GM21723 (cell line): ENCODE data around the gene SAMMSON.

Experiments
- ATAC-seq: cut with Tn5 transposase; IDR thresholded peaks from one replicate; pipeline ENCODE4 v1.9.1; 2021; ENCODE audit warnings: mild to moderate bottlenecking, moderate library complexity; ENCODE audit not compliant: unreplicated experiment

Gene SAMMSON

DNA sequence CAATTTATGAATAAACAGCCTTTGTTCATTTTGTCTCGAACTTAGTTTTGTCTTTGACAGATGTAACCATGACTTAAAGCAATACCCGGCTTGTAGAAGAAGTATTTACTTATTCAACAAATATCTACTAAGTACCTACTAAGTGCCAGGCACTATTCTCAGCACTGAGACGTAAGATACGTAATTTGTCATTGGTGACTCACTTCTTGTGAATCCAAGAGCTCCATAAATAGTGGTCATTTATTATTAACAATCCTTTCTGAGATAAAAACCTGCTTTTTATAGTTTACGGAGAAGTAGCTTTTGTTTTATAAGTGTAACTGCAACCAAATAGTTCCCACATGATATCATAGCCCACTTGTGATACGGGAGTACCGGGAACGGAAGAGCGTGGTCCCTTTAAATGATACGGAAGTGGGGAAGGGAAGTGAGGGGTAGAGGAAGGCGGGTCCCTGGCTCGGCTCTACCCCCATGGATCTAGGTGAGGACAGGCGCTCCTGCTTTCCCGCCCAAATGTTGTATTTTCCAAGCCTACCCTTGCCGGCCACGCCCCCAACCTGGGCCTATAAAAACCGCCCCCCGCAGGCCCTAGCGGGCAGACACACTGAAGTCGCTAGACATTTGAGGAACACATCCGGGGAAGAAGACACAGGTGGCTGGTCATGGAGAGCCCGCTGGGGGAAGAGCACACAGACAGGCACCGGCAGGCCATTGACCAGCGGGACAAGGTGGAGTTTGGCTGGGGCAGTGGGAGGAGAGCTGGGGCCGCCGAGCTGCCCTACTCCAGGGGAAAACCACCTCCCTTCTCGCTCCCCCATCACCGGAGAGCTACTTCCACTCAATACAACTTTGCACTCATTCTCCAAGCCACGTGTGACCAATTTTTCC lies at the start of gene SAMMSON:
SAMMSON (plus strand) TSS at position 594 of the 888 bp plus-strand sequence.
- no peak for ATAC-seq

DNA sequence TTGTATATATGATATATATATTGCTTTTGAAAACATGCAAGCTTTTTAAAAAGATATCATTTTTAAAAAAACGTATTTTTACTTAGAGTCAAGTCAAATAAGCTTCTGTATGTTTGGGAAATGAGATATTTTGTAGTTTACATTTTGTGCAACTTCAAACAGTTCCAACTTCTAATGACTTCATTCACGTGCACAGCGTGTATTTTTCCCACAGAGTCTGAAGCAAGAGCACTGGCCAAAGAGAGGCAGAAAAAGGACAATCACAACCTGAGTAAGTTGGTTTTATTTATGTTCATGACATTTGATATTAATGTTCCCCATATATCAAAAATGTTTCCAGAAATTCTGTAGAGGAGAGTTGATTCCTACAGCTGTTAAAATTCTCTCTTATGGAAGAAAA lies 47.9 kb upstream of the SAMMSON start:
- ATAC-seq, result no peak

DNA sequence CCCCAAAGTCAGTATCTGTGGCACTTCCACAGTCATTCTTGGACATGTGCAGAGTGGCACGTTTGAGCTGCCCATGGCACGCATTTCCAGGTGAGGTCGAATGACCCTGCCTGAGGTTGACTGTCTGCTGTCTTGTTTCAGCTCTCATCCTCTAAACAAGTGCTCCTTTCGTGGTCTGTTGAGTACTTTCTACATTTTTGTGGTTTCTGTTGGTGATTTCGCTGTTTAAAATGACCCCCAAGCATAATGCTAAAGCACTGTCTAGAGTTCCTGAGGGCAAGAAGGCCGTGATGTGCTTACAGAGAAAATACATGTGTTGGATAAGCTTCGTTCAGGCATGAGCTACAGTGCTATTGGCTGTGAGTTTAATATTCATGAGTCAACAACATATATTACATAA lies 40.0 kb upstream of the SAMMSON start:
- ATAC-seq, result no peak

DNA sequence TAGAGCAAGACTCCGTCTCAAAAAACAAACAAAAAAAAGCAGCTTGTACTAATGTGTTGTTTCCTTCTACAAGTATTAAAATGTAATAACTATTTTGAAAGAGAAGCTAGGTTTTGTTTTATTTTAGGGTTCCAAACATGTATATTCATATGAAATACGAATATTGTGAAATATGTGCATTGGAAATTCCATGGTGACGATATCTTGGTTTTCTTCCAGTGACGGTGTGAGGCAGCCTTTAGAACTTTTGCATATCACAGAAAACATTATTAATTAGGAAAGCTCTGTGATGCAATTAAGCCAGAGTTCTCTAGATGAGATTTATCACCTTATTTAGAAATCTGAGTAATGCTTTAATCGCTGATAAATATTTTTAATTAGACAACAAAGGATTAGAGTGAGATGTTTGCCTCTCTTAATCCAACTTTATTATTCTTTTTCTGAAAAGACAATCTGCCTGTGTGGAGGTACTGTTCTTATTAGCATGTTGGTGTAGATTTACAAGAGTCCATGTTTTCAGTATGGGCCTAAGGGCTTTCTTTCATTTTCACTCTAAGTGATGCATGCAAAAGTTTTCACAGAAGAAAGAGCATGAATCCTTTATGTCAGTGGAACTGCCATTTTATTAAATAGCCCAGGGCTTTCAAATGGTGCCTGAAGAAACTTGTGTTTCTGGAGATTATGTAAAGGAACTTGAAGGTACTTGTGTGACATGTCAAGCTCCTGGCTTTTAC lies 37.7 kb upstream of the SAMMSON start:
- ATAC-seq, result no peak

DNA sequence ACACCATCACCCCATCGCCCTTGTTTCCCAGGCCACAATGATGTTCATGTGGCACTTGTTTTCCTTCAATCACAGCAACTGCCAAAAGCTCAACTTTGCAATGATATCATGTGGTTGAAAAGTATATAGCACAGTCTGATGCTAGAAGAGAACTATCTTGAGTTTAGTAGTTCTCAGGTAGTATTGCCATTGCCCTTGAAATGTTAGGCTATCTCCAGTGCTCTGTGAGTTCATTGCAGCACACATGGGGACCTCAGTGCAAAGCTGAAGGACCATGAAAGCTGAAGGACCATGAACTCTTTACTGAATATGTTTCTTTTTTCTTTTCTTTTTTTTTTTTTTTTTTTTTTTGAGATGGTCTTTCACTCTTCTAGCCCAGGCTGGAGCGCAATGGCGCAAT lies 35.9 kb upstream of the SAMMSON start:
- ATAC-seq, result no peak

DNA sequence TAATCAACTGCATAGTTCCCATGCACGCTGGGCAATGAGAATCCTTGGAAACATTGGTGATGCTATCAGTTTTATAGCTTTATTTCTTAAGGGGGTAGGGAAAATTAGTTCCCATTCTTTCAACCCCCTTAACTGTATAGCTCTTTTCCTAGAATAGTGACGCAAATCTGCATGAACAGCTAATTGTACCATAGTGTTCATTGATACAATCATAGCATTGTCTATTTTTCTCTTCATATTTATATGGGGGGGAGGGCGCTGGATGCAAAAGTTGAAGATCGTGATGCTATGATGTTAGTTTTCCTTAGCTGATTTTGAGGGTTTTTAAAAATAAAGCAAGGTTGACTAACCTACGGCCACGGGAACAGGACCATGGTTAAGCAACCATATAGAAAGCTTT lies 32.4 kb upstream of the SAMMSON start:
- no peak for ATAC-seq

DNA sequence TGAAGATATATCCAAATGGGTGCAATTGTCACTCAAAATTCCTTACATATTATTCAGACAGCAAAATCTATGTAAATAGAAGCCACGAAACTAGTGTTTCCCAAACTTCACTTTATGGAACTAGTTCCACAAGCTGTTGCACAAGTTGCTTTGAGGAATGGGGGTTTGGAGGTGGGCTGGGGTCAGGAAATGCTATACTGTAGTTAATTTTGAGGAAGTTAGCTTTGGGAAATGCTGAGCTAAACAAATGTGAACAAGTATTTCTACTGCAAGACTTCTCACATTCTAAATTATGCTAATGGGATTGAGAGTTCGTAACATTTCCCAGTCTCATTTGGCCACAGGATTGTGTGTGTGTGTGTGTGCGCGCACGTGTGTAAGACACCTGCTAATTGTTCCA lies 28.7 kb upstream of the SAMMSON start:
- ATAC-seq, result no peak

DNA sequence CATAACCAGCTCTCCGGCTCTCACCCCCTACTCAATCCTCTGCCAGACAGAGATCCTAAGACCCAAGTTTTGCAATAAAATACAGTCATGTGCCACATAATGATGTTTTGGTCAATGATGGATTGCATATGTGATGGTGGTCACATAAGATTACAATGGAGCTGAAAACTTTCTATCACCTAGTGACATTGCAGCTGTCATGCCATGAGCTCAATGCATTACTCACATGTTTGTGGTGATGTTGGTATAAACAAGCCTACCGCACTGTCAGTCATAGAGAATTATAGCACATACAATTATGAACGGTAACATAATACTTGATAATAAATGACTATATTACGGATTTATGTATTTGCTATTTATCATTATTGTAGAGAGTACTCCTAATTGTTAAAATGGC lies 26.9 kb upstream of the SAMMSON start:
- ATAC-seq, result no peak

DNA sequence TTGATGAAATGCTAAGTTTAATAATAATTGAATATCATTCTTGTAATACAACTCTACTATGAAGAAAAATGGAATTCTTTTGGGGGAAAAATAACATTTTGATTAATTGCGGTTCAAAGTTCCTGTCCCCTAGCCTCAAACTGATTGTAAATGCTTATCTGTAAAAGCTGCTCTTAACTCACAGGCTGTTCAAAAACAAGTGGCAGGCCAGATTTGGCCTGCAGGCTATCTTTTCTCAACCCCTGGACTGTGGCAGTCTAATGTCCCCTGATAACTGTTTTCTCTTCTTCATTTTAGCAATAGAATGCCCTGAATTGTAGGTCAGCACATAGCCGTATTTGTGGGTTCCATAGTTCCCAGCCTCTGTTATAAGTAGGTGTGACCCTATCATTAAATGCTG lies 23.5 kb upstream of the SAMMSON start:
- ATAC-seq, result no peak

DNA sequence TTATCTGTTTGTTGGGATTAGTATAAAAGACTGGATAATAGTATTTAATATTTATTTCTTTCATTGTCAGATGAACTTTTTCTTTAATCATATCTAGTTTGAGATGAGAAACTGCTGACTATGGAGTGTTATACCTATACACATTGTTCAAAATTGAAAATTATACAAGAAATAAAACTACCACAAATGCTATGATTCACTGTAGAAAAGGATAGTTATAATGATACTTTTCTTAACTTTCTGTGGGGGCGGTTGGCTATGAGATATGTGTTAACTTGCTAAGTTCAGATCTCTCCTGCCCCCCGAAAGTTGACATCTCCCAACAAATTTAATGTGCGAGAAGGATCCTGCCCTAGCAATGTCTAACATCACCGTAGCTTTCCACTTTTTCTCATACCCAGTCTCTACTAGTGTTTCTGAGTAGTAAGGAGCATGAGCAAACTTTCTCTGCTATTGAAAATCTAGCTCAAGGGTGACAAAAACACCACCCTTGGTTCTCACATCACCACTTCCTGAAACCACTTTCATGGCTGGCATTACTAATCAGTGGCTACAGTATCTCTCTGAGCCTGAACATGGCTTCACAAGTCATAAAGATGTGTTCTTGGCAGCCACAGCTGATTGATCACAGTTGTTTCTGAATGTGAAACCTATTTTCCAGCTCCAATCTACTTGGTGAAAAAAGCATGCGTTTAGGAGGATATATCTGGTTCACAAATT lies 15.8 kb upstream of the SAMMSON start:
- no peak for ATAC-seq

DNA sequence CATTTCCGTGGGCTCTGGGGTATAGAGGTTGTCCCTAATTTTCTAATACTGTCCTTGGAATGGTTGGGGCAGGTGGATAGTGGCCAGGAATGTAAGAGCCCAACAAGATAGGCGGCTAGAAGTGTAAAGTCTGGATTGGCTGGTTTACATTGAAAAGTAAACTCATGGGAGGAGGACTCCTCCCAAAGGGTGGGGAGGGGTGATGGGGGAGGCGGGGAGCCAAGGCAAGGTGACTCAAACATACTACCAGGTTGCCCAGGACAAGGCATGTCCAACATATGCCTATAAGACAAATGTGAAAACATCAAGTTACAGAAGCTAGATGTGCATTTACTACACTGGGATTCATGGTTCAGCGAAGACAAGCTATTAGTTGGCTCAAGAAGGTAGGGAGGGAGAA lies 14.3 kb upstream of the SAMMSON start:
- no peak for ATAC-seq

DNA sequence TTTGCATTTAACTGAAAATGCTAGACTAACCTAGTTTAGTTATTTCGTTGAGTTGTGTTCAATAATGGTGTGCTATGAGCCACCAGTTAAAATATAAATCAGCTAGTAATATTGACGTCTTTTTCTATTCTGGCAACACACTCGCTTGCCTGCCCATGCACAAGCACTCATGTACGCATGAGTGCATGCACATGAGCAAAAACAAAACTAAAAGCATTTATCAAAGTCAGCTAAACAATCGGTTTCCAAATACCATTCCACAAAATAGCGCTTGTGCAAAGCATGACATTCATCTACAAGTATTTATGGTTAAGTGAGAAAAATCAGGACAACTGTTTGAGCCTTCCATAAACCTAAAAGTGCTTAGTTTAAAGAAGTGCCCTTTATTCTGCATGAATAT lies 13.1 kb upstream of the SAMMSON start:
- no peak for ATAC-seq

DNA sequence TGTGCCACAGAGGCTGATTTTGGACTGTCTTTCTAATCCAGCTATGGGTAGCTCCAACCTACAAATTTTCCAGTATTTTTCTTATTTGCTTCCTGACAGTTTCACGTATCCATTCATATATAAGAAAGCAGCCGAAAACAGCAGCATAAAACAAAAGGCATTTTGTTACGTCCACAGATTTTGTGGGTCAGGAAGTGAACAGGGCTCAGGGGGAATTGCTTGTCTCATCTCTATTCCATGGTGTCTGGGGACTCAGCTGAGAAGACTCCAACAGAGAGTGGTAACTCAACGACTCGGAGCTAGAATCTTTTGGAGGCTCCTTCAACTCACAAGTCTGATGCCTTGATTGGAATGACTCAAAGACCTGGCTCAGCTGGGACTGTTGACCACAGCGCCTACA lies 11.7 kb upstream of the SAMMSON start:
- no peak for ATAC-seq

DNA sequence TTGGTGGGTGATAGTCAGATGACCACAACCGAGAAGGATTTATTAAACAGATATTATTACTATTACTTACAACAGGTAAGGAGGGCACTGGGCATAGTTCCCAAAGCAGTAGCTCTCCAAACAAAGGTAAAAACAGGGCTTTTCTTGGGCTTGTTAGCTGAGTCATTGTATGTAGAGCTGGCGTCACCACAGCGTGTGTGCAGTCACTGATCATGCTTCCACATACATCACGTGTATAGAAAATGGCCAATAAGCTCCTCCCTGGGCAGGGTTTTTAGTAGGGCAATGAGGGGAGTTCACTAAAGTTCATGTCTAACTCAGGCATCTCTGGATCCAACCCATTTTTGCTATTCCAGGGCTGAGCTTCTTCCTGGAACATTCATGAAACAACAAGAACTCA lies 5.8 kb upstream of the SAMMSON start:
- no peak for ATAC-seq

DNA sequence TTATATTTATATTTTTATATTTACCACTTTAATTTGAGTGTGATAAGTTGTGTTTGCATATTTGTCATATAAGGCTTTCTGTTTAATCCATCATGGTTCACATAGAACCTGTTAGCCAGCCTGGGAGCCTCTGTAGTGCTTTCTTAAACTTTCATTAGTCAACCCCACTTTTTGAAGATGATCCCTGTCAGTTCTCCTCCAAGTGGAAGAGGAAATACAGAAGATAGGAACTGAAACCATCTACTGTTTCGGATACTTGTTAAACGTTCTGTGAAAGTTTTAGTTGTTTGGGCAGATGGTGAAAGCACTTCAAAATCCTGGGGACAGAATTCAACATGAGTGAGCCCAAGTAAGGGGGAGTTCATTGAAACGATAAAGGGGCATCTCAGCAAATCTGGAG lies 4.6 kb upstream of the SAMMSON start:
- no peak for ATAC-seq

DNA sequence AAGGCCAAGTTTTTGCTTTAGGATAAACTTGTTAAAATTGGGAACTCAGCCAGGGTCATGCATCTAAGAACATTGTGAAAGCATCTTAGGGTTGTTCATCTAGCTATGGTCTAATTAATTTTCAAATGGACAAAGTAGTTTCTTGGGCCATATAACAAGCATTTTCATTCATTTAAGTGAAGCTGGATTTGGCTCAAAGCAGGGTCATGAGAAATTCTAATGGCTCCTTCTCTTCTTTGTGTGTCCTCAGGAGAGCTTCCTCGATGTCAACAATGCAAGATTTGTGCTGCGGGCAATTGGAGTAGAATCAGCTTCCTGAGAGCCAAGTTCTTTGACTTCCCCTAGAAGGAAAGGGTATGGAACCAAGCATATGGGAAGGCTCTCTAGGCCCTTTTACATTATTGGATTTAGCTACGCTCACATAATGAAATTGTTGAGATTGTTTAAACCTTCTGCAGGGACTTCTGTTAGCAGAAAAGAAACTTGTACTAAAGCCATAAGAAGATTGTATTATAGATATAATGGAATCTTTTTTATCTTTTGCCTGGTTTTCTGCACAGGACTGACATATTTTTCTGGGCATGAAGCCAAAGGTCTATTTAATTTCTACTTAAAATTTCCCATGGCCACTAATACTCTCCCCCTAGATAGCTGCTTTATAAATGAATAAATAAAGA lies 1.8 kb upstream of the SAMMSON start:
- ATAC-seq, result no peak

DNA sequence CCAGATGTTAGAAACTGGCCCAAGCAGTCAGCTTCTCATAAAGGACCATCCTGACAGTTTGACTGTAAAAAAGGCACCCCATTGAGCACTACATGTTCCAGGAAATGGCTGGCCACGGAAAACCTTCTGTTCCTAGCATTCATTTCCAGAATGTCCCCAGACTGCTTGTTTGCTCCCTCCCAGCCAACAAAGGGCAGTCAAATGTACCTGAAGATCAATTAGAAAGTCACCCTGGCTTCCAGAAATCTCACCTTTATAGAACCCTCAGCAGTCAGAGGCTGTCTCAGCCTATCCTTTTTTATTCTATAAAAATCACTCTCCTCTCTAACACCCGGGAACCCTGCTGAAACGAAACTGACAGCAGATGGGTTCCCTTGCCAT lies 784 bp upstream of the SAMMSON start:
- no peak for ATAC-seq

DNA sequence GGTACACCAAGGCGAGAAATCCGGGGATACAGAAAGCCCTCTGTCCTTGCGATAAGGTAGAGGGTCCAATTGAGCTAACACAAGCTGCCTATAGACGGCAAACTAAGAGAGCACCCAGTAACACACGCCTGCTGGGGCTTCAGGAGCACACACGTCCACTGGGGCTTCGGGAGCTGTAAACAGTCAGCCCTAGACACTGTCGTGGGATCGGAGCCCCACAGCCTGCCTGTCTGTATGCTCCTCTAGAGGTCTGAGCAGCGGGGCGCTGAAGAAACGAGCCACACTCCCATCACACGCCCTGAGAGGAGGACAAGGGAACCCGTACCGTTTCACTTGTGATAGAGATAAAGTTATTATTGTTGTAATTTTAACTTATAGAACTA lies 486 bp downstream of the SAMMSON start:
- no peak for ATAC-seq

DNA sequence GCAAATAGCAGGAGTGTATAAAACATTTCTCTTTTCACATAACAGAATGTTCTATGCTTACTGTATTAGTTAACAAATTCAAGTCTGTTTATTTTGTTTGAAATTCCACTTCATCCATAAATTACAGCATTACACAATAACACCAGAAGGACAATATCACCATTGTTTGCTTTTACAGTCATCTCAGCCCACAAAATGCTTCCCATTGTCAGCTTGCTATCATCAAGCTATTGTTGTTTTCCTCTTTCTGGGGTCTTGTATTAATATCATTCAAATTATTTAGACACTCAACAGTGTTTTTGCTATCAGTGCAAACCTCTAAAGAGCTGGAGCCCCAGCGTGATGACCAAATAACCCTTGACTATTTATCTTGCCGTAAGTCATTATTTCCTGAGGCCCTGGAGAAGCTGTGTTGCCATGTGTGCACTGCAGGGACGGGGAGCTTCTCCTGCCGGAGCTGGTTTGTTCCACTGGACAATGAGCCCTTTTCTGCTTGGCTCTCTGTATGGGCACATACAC lies 1.1 kb downstream of the SAMMSON start:
- no peak for ATAC-seq

DNA sequence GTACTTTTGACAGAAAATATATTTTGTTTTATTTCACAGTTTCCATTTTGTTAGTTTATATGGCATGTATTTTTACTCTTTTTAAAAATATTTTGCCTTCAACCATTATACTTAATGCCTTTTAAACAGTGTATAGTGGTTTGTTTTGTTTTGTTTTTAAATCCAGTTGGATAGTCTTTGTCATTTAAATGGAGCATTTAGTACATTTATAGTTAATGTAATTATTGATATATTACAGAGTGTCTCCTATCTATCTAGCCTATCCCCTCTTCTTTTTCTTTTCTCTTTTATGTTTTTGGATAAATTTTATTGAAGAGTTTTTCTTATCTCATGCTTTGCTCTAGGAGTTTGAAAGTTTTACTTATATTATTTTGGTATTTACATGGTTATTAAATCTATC lies 3.6 kb downstream of the SAMMSON start:
- no peak for ATAC-seq

DNA sequence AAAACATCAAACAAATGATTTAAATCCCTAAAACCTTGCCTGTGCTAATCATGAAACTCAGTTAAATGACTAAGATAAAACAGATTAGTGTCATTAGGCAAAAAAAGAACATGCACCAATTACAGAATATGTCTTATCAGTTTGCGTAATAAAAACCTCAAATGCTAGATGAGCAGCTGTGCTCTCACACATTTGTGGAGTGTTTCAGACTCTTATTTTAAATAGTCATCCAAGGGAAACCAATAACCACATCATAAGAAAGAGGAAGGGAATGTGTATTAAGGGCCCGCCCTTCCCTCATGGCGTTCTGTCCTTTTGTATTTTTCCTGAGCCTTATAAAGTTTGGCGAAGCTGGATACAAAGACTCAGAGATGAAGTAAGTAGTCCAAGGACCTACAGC lies 6.6 kb downstream of the SAMMSON start:
- no peak for ATAC-seq
